ENCODE measurements around the gene BIK. TPM values are rescaled to one million over a fixed set of nuclear protein-coding genes. Genes with fewer than 3 reads are reported as not detected.

The BIK gene
- total and polyA plus RNA-seq, 11 donors: 0.23 to 0.88 (median 0.46) TPM; not detected in 7

DNA sequence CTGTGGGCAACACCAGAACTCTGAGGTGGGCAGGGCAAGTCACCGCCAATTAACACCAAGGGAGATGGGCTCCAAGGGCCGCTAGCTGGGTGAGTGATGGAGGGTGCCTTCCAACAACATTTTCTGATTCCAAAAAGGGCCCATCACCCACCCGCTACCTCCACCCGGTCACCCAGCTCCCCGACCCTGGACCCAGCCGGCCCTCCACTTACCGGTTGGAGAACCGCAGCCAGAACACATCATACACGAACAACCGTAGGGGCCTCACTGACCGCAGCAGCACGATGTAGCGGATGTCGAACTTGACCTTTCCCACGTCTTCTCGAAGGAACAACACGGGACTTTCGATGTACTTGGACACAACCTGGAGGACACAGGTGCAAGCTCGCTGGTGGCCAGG is 61.6 kb downstream of the BIK start:
- Histone ChIP-seq H3K4me3 (no peak overlapping the region), H3K4me1 (peaks cover 0 to 6% (median 0%) of the 10 kb centered on the region in 12 donors), H3K27me3 (no peaks in the 10 kb centered on the region), H3K9me3 (no peaks in the 10 kb centered on the region), H3K36me3 (peaks cover 2 to 77% (median 36%) of the 10 kb centered on the region in 9 donors), H3K27ac (no peak overlapping the region)
- intact Hi-C loops (cut with DNase I): no loop called here
- DNase-seq: peak in 2 of 5 donors; percentile 18 to 29
- ATAC-seq: no peak
- no peak for TF ChIP-seq CTCF (IDR thresholded peaks at IDR 0.05)
- TF ChIP-seq POLR2A (IDR thresholded peaks at IDR 0.05): no peak
- WGBS, 4 donors: 95 to 98% (median 96%) methylated on average over 19 of the region's 19 CpGs

- H3K36me3 ChIP-seq: peaks cover 2 to 69% (median 38%) of the 10 kb centered on the region in 9 donors
- WGBS, 4 donors: 81 to 92% (median 89%) methylated on average over 4 to 9 of the region's 9 CpGs
- peak in 2 of 5 donors; percentile 21 to 24 for DNase-seq
- TF ChIP-seq POLR2A (IDR thresholded peaks at IDR 0.05): no peak
- no peak for TF ChIP-seq CTCF (IDR thresholded peaks at IDR 0.05)
- H3K9me3 ChIP-seq: no peaks in the 10 kb centered on the region
- ATAC-seq: no peak
- no peak overlapping the region for H3K4me3 ChIP-seq
- intact Hi-C loops (cut with DNase I): no loop called here
- H3K4me1 ChIP-seq: peaks cover 0 to under 1% (median 0%) of the 10 kb centered on the region in 12 donors
- no peaks in the 10 kb centered on the region for H3K27me3 ChIP-seq
- no peak overlapping the region for H3K27ac ChIP-seq
Measured at GRCh38 chr22:43173566-43173965, 63.0 kb downstream of the BIK start.

DNA sequence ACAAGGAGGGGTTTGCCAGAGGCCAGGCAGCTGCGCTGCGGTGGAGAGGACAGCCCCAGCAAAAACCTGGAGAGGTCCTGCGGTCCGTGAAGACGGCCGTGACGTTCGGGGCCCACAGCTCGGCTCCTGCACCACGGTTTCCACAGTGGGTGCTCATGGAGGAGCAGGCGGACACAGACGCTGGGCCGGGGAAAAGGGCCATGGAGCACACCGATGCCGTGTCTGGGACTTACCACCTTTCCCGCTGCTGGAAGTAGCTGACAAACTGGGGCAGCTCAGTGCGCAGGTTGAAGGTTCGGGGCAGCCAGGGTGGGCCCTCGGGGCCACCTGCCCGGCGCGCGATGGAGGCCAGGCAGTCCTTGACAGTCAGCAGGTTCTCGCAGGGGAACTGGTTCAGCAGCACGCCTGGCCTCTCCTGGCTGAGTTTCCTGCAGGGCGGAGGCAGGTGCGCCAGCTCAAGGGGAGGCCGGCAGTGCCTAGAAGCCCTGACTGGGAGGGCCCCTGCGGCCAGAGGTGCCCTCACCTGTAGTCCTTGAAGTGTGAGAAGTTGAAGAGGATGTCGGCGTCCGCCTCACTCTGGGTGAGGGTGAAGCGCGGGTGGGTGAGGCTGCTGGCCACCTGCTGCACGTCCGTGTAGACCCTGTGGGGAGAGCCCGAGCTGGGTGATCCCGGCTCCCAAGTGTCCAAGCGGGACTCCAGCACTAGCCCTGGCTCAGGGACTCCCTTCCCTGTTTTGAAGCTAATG is 63.6 kb downstream of the BIK start:
- ATAC-seq (no peak), DNase-seq (peak in 3 of 5 donors; percentile 20 to 54 (median 20))
- no peaks in the 10 kb centered on the region for H3K27me3 ChIP-seq
- H3K36me3 ChIP-seq: peaks cover 2 to 70% (median 43%) of the 10 kb centered on the region in 9 donors
- H3K27ac ChIP-seq: no peak overlapping the region
- intact Hi-C loops (cut with DNase I): no loop called here
- WGBS, 4 donors: 95 to 97% (median 96%) methylated on average over 22 to 39 of the region's 39 CpGs
- no peaks in the 10 kb centered on the region for H3K9me3 ChIP-seq
- no peaks in the 10 kb centered on the region for H3K4me1 ChIP-seq
- H3K4me3 ChIP-seq: no peak overlapping the region
- TF ChIP-seq POLR2A (IDR thresholded peaks at IDR 0.05) (no peak), CTCF (IDR thresholded peaks at IDR 0.05) (no peak)

- WGBS, 4 donors: 90 to 98% (median 94%) methylated on average over 7 to 9 of the region's 9 CpGs
- Histone ChIP-seq H3K36me3 (peaks cover 4 to 78% (median 50%) of the 10 kb centered on the region in 9 donors), H3K9me3 (no peaks in the 10 kb centered on the region), H3K27me3 (no peaks in the 10 kb centered on the region), H3K27ac (no peak overlapping the region), H3K4me1 (no peaks in the 10 kb centered on the region), H3K4me3 (no peak overlapping the region)
- DNase-seq: peak in 1 of 5 donors; percentile 52
- intact Hi-C loops (cut with DNase I): no loop called here
- TF ChIP-seq CTCF (IDR thresholded peaks at IDR 0.05) (no peak), POLR2A (IDR thresholded peaks at IDR 0.05) (no peak)
- ATAC-seq: no peak
Measured at GRCh38 chr22:43174941-43175531, 64.5 kb downstream of the BIK start.
